Mucosa of gallbladder (tissue), 1 donor: ENCODE measurements around the gene C1QTNF1. TPM values are rescaled to one million over a fixed set of nuclear protein-coding genes. Genes with fewer than 3 reads are reported as not detected.

ENCODE experiments used
- DNase-seq: peaks from one replicate; pipeline ENCODE4 v3.0.0-alpha.2; 2020; ENCODE audit warnings: low spot score
- total RNA-seq: library from RNA; stranded (reverse); gene quantifications from one replicate; pipeline ENCODE4 v1.2.1, GENCODE V29; 2021
- donor health status: DM: no; HTN: no; CAD: no.

C1QTNF1 gene
- total RNA-seq, 1 donor from 2014 or later, result 45.3 TPM

- DNase-seq, result no peak
Observed at GRCh38 chr17:79079421-79080200, 55.6 kb downstream of the C1QTNF1 start.

- no peak for DNase-seq
Observed at GRCh38 chr17:79080349-79080748, 56.4 kb downstream of the C1QTNF1 start.

- no peak for DNase-seq
Observed at GRCh38 chr17:79080761-79081290, 56.9 kb downstream of the C1QTNF1 start.

GRCh38 chr17:79081571-79082276 lies 57.8 kb downstream of the C1QTNF1 start:
- DNase-seq, result no peak

GRCh38 chr17:79082311-79083190 lies 58.6 kb downstream of the C1QTNF1 start:
- no peak for DNase-seq

- no peak for DNase-seq
Observed at GRCh38 chr17:79083191-79083971, 59.4 kb downstream of the C1QTNF1 start.

GRCh38 chr17:79084291-79085153 lies 60.6 kb downstream of the C1QTNF1 start:
- DNase-seq, result no peak

GRCh38 chr17:79085154-79085920 lies 61.4 kb downstream of the C1QTNF1 start:
- no peak for DNase-seq

GRCh38 chr17:79085921-79086551 lies 62.1 kb downstream of the C1QTNF1 start:
- DNase-seq, result no peak

GRCh38 chr17:79086609-79087427 lies 62.8 kb downstream of the C1QTNF1 start:
- DNase-seq, result no peak

- peak; percentile 70 for DNase-seq
Observed at GRCh38 chr17:79087428-79088143, 63.6 kb downstream of the C1QTNF1 start.

- no peak for DNase-seq
Observed at GRCh38 chr17:79088247-79088996, 64.5 kb downstream of the C1QTNF1 start.

- DNase-seq, result no peak
Observed at GRCh38 chr17:79088997-79089328, 65.0 kb downstream of the C1QTNF1 start.

GRCh38 chr17:79089720-79090442 lies 65.9 kb downstream of the C1QTNF1 start:
- no peak for DNase-seq

GRCh38 chr17:79090443-79091225 lies 66.7 kb downstream of the C1QTNF1 start:
- no peak for DNase-seq
